ENCODE results near the gene YIF1B. TPM values are rescaled to one million over a fixed set of nuclear protein-coding genes. Genes with fewer than 3 reads are reported as not detected.

YIF1B gene
- total and polyA plus RNA-seq, 2 of the 4 experiments (the other 2 are of a cell fraction): 72.2 to 165 TPM

GRCh38 chr19:38360351-38360750, 44.6 kb upstream of the YIF1B start:
- Histone ChIP-seq H3K36me3 (ENCODE audit: control insufficient read depth, insufficient read depth, low read length) (no peaks in the 10 kb centered on the region), H3K4ac (ENCODE audit: low read depth, low read length) (no peak overlapping the region), H2BK5ac (ENCODE audit: low read depth, low read length, poor library complexity, severe bottlenecking) (no peak overlapping the region), H2BK20ac (ENCODE audit: low read depth, low read length) (no peak overlapping the region), H3K9me1 (ENCODE audit: insufficient read depth, low read length) (no peaks in the 10 kb centered on the region), H2AFZ (replicated peaks; ENCODE audit: low read length, poor library complexity) (no peak overlapping the region), H2AK9ac (replicated peaks; ENCODE audit: low read depth, low read length, poor library complexity) (no peak overlapping the region), H4K20me1 (ENCODE audit: insufficient read depth, low read length) (0 out of 2 replicates have a peak, but pooled peaks cover 3% of the 10 kb centered on the region), H3K27me3 (ENCODE audit: control insufficient read depth, insufficient read depth, low read length) (peaks cover 44% of the 10 kb centered on the region), H3K27ac (ENCODE audit: insufficient read depth, low read length) (no peak overlapping the region), H3K18ac (ENCODE audit: low read depth, low read length) (no peak overlapping the region), H4K8ac (ENCODE audit: low read depth in 2 of 2, low read length in 2 of 2) (no peak overlapping the region), H4K91ac (ENCODE audit: insufficient read depth, low read depth, low read length) (no peak overlapping the region), H3K79me1 (ENCODE audit: low read depth in 1 of 2, low read length in 2 of 2) (no peaks in the 10 kb centered on the region), H2BK15ac (ENCODE audit: low read depth, low read length) (no peak overlapping the region), H2AK5ac (ENCODE audit: low read depth, low read length) (no peak overlapping the region), H3K9me3 (ENCODE audit: control insufficient read depth, insufficient read depth, low read length) (no peaks in the 10 kb centered on the region), H3K56ac (ENCODE audit: extremely low read depth, insufficient read depth, low read length) (no peak overlapping the region), H3K4me1 (ENCODE audit: control insufficient read depth, insufficient read depth, low read length) (no peaks in the 10 kb centered on the region), H4K5ac (ENCODE audit: low read depth, low read length) (no peak overlapping the region), H2BK120ac (ENCODE audit: low read depth, low read length) (no peak overlapping the region), H3K9ac (ENCODE audit: low read depth, low read length) (no peak overlapping the region), H3K14ac (replicated peaks; ENCODE audit: low read depth, low read length) (no peak overlapping the region), H3K4me2 (ENCODE audit: low read depth, low read length) (no peak overlapping the region), H3K23ac (ENCODE audit: low read depth, low read length) (no peak overlapping the region), H3K4me3 (ENCODE audit: insufficient read depth, low read depth, low read length) (no peak overlapping the region)
- BruUV-seq (replicated peaks): no TSS peak
- ChIA-PET POLR2A (ENCODE audit: unreplicated experiment) (interaction anchor here (0.6 kb wide), 1 partner anchor 26 kb away, joined by 4 read pairs; no protein-coding TSS in a partner anchor), CTCF (interaction anchor here (0.5 to 0.6 kb wide), 2 partner anchors 25 to 30 kb away, joined by 3 to 4 read pairs; no protein-coding TSS in a partner anchor)
- intact Hi-C loops (cut with micrococcal nuclease): no loop called here
- DNase-seq: no peak
- in situ Hi-C loops (cut with MboI; ENCODE audit: low sequenced_read_pairs): no loop called here
- dilution Hi-C loops (cut with HindIII; ENCODE audit: low sequenced_read_pairs, unreplicated experiment): no loop called here
- 89% methylated on average over 7 of the region's 9 CpGs; no CpG with 5 or more reads in 1 of the 2 experiments for WGBS, 2 experiments (ENCODE audit: extremely low coverage in 2 of 2, insufficient read length in 1 of 2)
- TF ChIP-seq USF2 (IDR thresholded peaks at IDR 0.05; ENCODE audit: low read depth, low read length) (no peak), NFE2L2 (IDR thresholded peaks at IDR 0.05; ENCODE audit: low read depth, low read length) (no peak), FOS (IDR thresholded peaks at IDR 0.05; ENCODE audit: low read depth, low read length) (no peak), SMC3 (IDR thresholded peaks at IDR 0.05; ENCODE audit: low read depth, low read length) (no peak), CEBPB (IDR thresholded peaks at IDR 0.05; ENCODE audit: low read depth, low read length) (no peak), POLR2A (IDR thresholded peaks at IDR 0.05; ENCODE audit: low read depth, low read length) (no peak)
- no peak for ATAC-seq (ENCODE audit: low read depth)
